Upper lobe of left lung (tissue), 6 donors: ENCODE data around the gene SPEN. TPM values are rescaled to one million over a fixed set of nuclear protein-coding genes. Genes with fewer than 3 reads are reported as not detected.

ENCODE experiments used
- ATAC-seq, 2 donors: fragments of 200-7000 bp; cut with Tn5 transposase; one replicate each; pipeline ENCODE4 v1.9.1; 2022; ENCODE audit warnings: mild to moderate bottlenecking in 2 of 2, moderate library complexity in 2 of 2; ENCODE audit not compliant: low FRiP score in 2 of 2
- DNase-seq, 2 donors: peaks; one replicate each; pipeline ENCODE4 v3.0.0-alpha.2; 2019 to 2020
- H3K27ac ChIP-seq, 4 donors: fragments of 200-600 bp; sonication (generic); one replicate each; pipeline ENCODE4 v1.5.1; 2016 to 2019
- H3K27me3 ChIP-seq, 4 donors: fragments of 200-600 bp; sonication (generic); one replicate each; pipeline ENCODE4 v1.5.1; 2017 to 2019
- H3K36me3 ChIP-seq, 4 donors: fragments of 200-600 bp; sonication (generic); one replicate each; pipeline ENCODE4 v1.5.1; 2016 to 2019
- H3K4me1 ChIP-seq, 4 donors: fragments of 200-600 bp; sonication (generic); one replicate each; pipeline ENCODE4 v1.5.1; 2018 to 2019
- H3K4me3 ChIP-seq, 4 donors: fragments of 200-600 bp; sonication (generic); one replicate each; pipeline ENCODE4 v1.5.1; 2017 to 2019; ENCODE audit warnings: mild to moderate bottlenecking in 2 of 4, moderate library complexity in 1 of 4
- H3K9me3 ChIP-seq, 4 donors: fragments of 200-600 bp; sonication (generic); one replicate each; pipeline ENCODE4 v1.5.1; 2018 to 2019
- EP300 ChIP-seq, 4 donors: sonication (generic); formaldehyde crosslinking; IDR thresholded peaks; one replicate each; pipeline ENCODE4 v1.5.1; 2017; ENCODE audit warnings: antibody characterized with exemption in 4 of 4, control low read depth in 2 of 4
- POLR2A ChIP-seq, 4 donors: fragments of 450-650 bp; IDR thresholded peaks; one replicate each; pipeline ENCODE4 v1.5.1; 2016 to 2017; ENCODE audit warnings: antibody characterized with exemption in 4 of 4, mild to moderate bottlenecking in 2 of 4
- POLR2AphosphoS5 ChIP-seq, 2 donors: sonication (generic); formaldehyde crosslinking; IDR thresholded peaks; one replicate each; pipeline ENCODE4 v1.5.1; 2017; ENCODE audit warnings: antibody characterized with exemption in 2 of 2
- WGBS, 2 donors: methylation state at CpG; one replicate each; pipeline ENCODE4 v1.1.5; 2017 to 2018; 5-methylcytosine and 5-hydroxymethylcytosine counted together
- total RNA-seq, 6 donors: library from RNA; depleted of rRNA in 4 of 6; stranded (reverse); fragments of >200 nt in 4 of 6; gene quantifications; one replicate each; pipeline versions ENCODE4 v1.1.0 to v1.2.1, GENCODE V29; 2016 to 2021
- TF ChIP-seq, protein P1 (sequence below), 6 experiments: fragments of 450-650 bp in 4 of 6; fragments of 200-600 bp in 2 of 6; sonication (generic) in 2 of 6; IDR thresholded peaks; one replicate each; pipeline ENCODE4 v1.5.1; 2016 to 2019; ENCODE audit warnings: antibody characterized with exemption in 6 of 6
- donor health status: DM: no; HTN: no; CAD: no; lungs with moderate emphysema.
- donor health status: DM: no; HTN: yes; CAD: no; lungs with severe emphysema.

SPEN gene
- total RNA-seq, 6 donors from 2014 or later: 41.5 to 73.3 (median 51.3) TPM

GRCh38 chr1:15969321-15969880 lies 121.9 kb downstream of the SPEN start:
- no peak overlapping the region for H3K4me3 ChIP-seq
- ATAC-seq (no peak), DNase-seq (no peak)
- H3K4me1 ChIP-seq: peaks cover 33 to 49% (median 44%) of the 10 kb centered on the region in 4 donors
- no peak for TF ChIP-seq EP300 (IDR thresholded peaks at IDR 0.05)
- TF ChIP-seq POLR2A (IDR thresholded peaks at IDR 0.05): no peak
- no peak for TF ChIP-seq POLR2AphosphoS5 (IDR thresholded peaks at IDR 0.05)
- TF ChIP-seq, protein P1, sequence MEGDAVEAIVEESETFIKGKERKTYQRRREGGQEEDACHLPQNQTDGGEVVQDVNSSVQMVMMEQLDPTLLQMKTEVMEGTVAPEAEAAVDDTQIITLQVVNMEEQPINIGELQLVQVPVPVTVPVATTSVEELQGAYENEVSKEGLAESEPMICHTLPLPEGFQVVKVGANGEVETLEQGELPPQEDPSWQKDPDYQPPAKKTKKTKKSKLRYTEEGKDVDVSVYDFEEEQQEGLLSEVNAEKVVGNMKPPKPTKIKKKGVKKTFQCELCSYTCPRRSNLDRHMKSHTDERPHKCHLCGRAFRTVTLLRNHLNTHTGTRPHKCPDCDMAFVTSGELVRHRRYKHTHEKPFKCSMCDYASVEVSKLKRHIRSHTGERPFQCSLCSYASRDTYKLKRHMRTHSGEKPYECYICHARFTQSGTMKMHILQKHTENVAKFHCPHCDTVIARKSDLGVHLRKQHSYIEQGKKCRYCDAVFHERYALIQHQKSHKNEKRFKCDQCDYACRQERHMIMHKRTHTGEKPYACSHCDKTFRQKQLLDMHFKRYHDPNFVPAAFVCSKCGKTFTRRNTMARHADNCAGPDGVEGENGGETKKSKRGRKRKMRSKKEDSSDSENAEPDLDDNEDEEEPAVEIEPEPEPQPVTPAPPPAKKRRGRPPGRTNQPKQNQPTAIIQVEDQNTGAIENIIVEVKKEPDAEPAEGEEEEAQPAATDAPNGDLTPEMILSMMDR (IDR thresholded peaks at IDR 0.05): no peak
- no peaks in the 10 kb centered on the region for H3K9me3 ChIP-seq
- peaks cover 10 to 40% (median 21%) of the 10 kb centered on the region in 4 donors for H3K36me3 ChIP-seq
- WGBS, 2 donors: 87 to 97% methylated on average over 13 of the region's 13 CpGs
- H3K27me3 ChIP-seq: no peaks in the 10 kb centered on the region
- H3K27ac ChIP-seq: peak overlapping the region in 1 of 4 donors; percentile 89

GRCh38 chr1:15970911-15971310 lies 123.4 kb downstream of the SPEN start:
- Histone ChIP-seq H3K36me3 (peaks cover 10 to 40% (median 21%) of the 10 kb centered on the region in 4 donors), H3K27ac (no peak overlapping the region), H3K9me3 (no peaks in the 10 kb centered on the region), H3K27me3 (no peaks in the 10 kb centered on the region), H3K4me1 (peaks cover 27 to 45% (median 37%) of the 10 kb centered on the region in 4 donors), H3K4me3 (no peak overlapping the region)
- no peak for ATAC-seq
- no peak for DNase-seq
- TF ChIP-seq EP300 (IDR thresholded peaks at IDR 0.05): no peak
- no peak for TF ChIP-seq POLR2AphosphoS5 (IDR thresholded peaks at IDR 0.05)
- no peak for TF ChIP-seq POLR2A (IDR thresholded peaks at IDR 0.05)
- TF ChIP-seq, protein P1 (IDR thresholded peaks at IDR 0.05): no peak

DNA sequence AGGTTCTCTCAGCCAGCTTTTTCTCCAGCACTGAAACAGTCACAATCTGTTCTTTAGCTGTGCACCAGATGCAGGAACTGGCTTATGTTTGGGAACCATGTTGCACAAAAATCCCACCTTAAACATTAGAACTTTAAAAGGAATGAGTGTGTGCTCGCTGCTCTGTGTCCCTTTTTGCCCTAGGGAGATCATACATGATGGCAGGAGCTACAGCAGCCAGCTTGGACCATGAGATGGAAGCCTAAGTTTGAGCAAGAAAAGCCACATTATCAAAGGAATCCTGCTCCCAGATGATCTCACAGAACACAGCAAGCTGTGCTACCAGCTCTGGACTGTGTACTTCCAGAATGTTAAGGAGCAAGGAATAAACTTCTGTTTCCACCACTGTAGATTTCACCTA lies 124.9 kb downstream of the SPEN start:
- no peak overlapping the region for H3K27ac ChIP-seq
- ATAC-seq (no peak), DNase-seq (no peak)
- H3K27me3 ChIP-seq: no peaks in the 10 kb centered on the region
- no peak for TF ChIP-seq EP300 (IDR thresholded peaks at IDR 0.05)
- no peak for TF ChIP-seq POLR2A (IDR thresholded peaks at IDR 0.05)
- no peak for TF ChIP-seq POLR2AphosphoS5 (IDR thresholded peaks at IDR 0.05)
- TF ChIP-seq, protein P1 (IDR thresholded peaks at IDR 0.05): no peak
- H3K4me1 ChIP-seq: peaks cover 25 to 38% (median 27%) of the 10 kb centered on the region in 4 donors
- WGBS, 2 donors: 96 to 100% methylated on average over 1 of the region's 1 CpG
- H3K36me3 ChIP-seq: peaks cover 10 to 40% (median 21%) of the 10 kb centered on the region in 4 donors
- no peak overlapping the region for H3K4me3 ChIP-seq
- H3K9me3 ChIP-seq: no peaks in the 10 kb centered on the region

GRCh38 chr1:15973772-15974171 lies 126.3 kb downstream of the SPEN start:
- Histone ChIP-seq H3K4me1 (peaks cover 18 to 27% (median 22%) of the 10 kb centered on the region in 4 donors), H3K9me3 (no peaks in the 10 kb centered on the region), H3K27ac (no peak overlapping the region), H3K27me3 (no peaks in the 10 kb centered on the region), H3K36me3 (peaks cover 10 to 32% (median 18%) of the 10 kb centered on the region in 4 donors), H3K4me3 (no peak overlapping the region)
- 95 to 98% methylated on average over 4 of the region's 4 CpGs for WGBS, 2 donors
- TF ChIP-seq EP300 (IDR thresholded peaks at IDR 0.05) (no peak), POLR2AphosphoS5 (IDR thresholded peaks at IDR 0.05) (no peak), POLR2A (IDR thresholded peaks at IDR 0.05) (no peak)
- TF ChIP-seq, protein P1 (IDR thresholded peaks at IDR 0.05): no peak
- DNase-seq (no peak), ATAC-seq (no peak)

GRCh38 chr1:15974855-15975254 lies 127.3 kb downstream of the SPEN start:
- no peak for ATAC-seq
- peak overlapping the region in 3 of 4 donors; percentile 92 to 100 (median 98) for H3K4me3 ChIP-seq
- no peak for DNase-seq
- TF ChIP-seq POLR2A (IDR thresholded peaks at IDR 0.05): no peak
- TF ChIP-seq, protein P1 (IDR thresholded peaks at IDR 0.05): no peak
- no peak for TF ChIP-seq POLR2AphosphoS5 (IDR thresholded peaks at IDR 0.05)
- no peak for TF ChIP-seq EP300 (IDR thresholded peaks at IDR 0.05)
- H3K36me3 ChIP-seq: peaks cover 10 to 22% (median 13%) of the 10 kb centered on the region in 4 donors
- H3K27me3 ChIP-seq: no peaks in the 10 kb centered on the region
- H3K4me1 ChIP-seq: peaks cover 18 to 27% (median 22%) of the 10 kb centered on the region in 4 donors
- no peaks in the 10 kb centered on the region for H3K9me3 ChIP-seq
- peak overlapping the region; percentile 86 to 95 (median 90) for H3K27ac ChIP-seq
- 38 to 45% methylated on average over 9 of the region's 9 CpGs for WGBS, 2 donors
